SW 1271 (cell line): Measurements from ENCODE around the gene LSM6.

Source experiments
- DNase-seq, 2 experiments: peaks; one replicate each; lab custom pipeline; 2025; lab: John Stamatoyannopoulos, UW

Gene LSM6

DNA sequence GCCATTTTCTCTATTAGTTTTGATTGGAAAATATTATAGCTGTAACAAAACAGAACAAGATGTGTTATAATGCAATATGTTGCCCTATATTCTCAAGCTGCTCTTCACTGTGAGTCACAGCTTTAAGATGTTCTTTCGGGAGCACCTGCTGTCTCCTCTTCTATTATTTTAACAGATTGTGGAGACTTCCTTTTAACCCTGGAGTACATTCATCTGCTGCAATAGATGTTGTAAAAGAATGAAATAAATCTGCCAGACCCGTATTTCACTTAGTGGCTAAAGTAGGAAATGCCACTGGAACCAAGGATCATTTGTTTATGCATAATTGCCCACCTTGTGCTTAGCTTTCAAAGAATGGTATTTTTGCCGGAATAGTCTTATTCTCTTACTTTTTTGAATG is 11.1 kb downstream of the LSM6 start:
- no peak for DNase-seq

DNA sequence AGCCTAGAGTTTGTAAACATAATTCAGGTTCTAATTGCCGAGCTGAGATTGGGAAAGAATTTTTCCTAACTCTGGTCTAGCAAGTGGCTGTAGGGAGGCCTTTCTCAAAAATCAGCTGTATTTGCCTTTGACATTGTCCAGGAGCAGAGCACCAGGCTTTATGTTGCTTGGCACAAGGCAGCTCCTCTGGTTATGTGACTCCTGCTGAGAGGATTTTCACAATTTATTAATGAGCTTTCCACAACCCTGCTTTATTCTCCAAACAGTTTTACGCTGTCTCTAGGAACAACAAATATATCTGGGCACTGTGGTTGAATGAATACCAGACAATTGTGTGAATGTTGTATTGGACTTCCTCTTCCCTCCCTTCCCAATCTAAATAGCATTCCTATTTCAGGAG is 14.9 kb downstream of the LSM6 start:
- no peak for DNase-seq

DNA sequence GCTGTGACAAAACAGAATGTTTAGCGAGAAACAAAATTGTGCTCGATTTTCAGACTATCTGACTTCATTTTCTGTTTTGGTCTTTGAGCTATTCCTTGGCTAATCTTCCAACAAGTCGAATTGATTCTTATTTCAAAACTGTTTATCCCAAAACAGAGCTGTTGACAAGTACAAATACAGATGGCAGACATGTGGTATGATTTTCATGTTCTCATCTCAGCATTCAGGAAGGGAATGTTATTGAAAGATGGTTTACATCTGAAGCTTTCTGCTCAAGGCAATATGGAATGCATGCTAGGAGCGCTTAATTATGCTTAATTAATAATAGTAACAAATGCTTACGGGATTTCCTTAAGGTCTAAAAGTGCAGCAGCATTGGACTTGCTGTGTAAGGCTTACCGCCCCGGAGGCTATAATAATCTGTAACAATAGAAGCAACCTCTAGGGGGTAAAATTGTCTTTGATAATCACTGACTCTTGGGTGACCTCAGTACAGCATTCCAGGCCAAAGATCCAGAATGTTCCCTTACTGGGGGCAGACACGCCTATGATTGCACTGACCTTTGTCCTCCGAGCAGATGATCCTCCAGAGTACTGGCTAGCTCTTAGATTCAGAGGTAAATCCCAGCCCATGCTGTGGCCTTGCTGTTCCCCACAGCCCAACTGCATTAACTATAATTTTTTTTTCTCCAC is 16.4 kb downstream of the LSM6 start:
- DNase-seq = no peak

DNA sequence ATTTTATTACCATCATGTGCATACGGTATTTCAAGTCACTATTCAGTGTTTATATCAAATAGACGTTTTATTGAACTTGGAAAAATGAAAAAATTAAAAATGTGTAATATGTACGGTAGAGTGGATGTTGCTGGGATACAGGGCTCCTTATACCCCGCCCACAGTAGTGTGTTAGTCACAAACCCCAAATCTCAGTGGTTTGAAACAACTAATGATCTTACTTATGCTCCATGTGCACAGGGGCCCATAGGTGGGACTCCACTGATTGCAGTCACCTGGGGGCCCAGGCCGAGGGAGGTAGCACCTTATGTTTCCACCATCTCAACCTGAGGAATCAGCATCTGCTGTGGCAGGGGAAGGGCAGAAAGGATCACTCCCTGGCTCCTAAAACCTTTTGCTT is 18.1 kb downstream of the LSM6 start:
- no peak for DNase-seq

DNA sequence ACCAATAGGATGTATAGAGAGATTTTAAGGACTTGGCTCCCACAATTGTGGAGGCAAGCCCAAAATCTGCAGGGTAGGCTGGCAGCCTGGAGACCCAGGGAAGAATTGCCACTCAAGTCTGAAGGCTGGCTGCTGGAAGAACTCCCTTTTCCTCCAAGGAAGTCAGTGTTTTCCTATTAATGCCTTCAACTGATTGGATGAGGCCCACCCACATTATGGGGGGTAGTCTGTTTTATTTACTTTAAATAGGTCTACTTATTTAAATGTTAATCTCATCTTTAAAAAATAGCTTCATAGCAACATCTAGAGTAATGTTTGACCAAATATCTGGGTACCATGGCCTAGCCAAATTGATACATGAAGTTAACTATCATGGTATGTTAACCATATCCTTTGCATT is 18.7 kb downstream of the LSM6 start:
- no peak for DNase-seq

DNA sequence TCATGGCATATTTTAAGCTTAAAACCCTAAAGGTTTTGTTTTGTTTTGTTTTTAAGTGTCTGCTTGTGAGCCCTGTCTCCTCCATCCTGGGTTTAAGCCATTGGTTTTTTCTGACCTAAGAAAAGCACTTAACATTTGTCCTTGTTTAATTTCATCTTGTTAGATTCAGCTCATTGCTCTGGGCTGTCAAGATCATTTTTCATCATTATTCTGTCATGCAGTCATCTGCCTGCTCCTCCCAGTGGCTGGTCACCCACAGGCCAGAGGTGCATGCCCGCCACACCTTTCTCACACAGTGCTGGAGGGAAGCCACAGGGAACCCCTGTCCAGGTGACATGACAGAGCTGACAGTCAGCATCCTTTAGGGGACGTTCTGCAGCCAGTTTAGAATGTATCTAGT is 27.1 kb downstream of the LSM6 start:
- DNase-seq = no peak

DNA sequence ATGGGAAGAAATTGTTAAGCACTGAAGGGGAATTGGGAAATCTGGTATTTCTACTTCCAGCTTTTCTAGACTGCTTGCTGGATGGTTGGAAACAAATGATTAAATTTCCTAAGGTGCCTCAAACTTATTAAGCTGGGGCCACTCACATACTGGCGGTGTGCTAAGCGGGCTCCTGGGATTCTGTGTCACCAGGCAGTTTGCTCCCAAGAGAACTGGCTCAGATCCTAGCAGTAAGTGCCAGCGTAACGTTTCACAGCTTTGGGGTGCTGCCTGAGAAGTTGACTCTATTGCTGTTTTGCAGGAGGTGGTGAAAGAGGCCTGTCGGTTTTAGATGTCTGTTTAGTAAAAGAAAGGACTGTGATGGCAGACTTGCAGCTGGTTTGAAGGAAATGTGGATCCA is 31.9 kb downstream of the LSM6 start:
- no peak for DNase-seq

DNA sequence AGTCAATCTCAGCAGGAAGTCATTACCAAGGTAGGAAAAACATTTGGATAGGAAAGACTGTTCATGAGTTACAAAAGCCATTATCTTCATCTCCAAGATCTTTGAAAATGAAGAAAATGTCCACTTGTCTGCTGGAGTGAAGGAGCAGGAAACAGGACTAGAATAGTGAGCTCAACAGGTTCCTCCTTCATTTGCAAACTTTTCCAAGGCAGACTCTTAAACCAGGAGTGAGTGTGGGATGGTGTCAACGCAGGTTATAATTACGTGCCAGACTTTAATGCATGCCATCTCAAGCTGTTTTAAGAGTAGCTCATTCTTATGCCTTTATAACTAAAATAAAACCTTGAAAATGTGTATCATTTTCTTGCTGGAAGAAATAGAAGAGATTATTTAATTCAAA is 35.4 kb downstream of the LSM6 start:
- DNase-seq = no peak

DNA sequence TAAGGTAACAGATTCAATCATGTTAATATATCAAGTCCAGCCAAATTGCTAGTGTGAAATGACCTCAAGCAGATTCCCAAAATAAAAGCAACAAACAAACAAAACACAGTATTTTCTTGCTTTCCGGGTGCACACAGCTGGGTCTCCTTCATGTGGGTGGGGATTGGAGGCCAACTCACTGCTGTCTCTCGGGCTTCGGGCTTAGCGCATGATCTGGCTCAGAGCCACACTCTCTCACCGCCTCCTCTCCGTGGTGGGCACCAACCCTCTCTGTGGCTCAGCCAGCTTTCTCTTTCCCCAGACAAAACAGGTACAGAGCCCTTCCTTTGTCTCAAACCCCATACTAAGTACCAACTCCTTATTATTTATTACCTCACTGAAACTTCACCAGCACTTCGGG is 35.9 kb downstream of the LSM6 start:
- DNase-seq = no peak

DNA sequence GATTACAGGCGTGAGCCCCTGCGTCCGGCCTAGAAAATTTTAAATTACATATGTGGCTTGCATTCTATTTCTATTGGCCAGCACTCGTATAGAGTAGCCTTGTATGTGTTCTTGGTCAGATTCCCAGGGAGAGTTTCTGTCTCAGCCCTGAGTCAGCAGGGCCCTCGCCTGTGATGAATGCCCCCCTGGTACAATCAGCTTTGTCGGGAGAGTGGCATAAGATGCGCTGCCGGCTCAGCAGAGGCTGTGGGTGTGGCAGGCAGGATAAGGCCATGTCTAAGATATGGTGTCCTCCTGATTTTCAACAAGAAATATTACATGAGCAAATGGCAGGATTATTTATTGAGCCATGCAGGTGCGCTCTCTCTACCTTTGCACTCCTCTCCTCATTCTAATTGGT is 37.3 kb downstream of the LSM6 start:
- no peak for DNase-seq

DNA sequence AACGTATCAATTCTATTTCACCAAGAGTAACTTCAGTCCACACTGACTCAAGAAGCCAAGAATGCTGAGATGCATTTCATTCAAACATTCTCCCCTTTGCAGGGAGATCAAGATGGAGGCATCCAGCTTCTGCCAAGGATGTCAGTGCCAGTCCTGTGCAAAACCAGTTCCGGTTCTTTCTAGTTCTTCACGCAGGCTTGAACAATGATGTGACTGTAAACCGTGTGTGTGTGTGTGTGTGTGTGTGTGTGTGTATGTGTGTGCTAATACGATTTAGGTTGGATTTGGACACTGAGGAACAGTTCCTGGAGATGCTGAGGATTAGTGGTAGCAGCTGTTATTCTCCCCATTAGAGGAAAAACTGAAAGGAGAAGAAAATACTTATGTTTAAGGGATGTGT is 38.7 kb downstream of the LSM6 start, which contains the start of gene REELD1:
REELD1 (plus strand) TSS at position 301 of the 400 bp plus-strand sequence. CDS start 2,415 bp downstream, outside the sequence.
- no peak for DNase-seq

DNA sequence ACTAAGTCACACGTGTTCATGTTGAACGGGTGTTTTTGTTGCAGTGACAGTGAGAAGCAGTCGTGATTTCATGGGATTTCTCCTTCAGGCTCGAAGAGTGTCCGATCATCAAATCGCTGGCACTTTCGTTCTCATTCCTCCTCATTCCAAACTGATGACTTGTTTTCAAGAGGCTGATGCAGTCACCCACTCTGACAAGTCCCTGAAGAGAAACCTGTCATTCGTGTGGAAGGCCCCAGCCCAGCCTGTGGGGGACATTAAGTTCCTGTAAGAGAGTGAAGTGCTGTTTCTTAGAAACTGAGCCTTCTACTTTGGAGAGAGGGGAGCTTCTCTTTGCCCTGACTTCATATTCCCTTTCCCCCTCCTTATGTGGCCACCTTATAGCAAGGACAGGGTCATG is 46.8 kb downstream of the LSM6 start:
- no peak for DNase-seq

DNA sequence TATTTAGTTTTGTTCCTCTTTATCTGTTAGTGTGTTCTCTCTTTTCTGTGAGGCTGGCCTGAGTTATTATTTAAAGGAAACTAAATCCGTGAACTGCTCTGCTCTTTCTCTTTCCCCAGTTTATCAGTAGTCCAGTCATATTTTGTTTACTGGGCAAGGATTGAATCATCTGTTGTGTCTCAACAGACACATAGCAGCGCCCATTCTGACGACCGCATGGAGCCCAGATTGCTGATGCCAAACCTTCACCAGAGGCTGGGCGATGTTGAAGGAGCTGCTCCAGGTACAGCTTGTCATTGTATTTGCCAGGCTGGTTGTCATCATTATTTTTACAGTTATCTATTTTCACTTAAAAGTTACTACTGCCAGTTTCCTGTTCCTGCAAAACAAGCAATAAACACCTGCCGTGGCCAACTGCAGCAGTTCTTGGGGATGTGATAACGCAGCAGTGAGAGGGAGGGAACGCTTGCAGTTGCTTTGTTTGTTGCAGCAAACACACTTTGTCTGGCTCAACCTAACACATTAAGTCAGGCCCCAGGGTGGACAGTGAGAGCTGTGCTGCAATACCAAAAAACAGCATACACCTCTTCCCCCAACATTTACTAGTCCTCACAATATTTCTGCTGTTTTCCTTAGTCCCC is 48.9 kb downstream of the LSM6 start:
- no peak for DNase-seq

DNA sequence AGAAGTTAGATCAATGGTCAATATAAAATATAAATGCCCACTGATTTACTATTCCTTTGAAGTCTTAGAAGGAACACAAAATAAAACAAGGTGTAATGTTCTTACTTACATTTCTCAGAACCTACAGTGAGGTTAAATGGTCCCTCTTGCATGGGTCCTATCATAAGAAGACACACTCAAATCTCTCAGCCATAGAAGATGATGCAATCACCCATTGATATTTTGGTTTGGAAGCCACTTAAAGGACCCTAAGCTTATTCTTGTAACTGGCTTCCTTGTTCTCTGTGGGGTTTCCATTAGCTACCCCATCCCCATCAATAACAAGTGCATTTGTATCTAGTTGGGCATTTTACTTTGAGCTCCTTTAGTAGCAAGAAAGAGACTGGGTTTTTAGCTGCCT is 53.9 kb downstream of the LSM6 start:
- DNase-seq = no peak

DNA sequence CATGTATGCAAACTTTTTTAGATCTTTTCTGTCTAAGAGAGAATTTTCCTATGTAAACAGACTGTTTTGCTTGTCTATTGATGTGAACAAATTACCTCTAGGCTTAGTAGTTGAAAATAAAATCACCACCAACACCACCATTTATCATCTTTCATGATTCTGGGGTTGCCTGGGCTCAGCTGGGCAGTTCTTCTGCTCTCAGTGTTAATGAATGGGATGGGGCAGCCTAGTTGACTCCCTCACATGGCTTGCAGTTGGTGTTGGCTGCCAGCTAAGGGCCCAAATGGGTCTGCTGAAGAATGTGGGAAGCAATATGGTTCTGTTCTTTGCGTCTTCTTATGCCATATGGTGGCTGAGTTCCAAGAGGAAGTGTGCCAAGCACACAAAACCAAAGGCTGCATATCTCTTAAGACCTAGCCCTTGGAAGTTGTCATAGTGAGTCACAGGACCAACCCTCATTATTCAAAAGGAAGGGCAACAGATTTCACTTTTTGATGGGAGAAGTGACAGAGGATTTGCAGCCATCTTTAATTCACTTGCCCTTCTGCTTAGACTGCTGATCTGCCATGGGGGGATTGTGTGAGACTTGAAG is 56.7 kb downstream of the LSM6 start:
- DNase-seq = no peak

DNA sequence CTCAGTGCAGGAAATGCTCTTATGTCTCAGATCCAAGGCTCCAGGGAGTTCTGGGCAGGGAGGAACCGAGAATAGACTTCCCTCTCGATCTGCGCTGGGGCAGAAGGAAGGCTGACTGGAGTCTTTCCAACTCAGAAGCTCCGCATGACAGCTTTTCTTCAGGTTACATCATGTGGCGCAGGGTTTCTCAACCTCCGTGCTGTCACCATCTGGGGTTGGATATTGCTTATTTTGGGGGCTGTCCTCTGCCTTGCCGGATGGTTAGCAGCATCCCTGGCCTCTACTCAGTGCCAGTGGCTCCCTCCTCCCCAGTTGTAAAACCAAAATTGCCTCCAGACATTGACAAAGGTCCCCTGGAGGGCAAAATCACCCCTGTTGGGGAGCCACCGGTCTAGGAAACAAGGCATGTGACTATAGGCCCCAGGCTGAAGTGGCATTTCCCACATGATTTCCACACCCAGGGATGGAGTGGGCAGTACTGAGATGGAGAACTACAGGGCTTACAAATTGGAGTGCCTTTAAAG is 60.2 kb downstream of the LSM6 start:
- no peak for DNase-seq

DNA sequence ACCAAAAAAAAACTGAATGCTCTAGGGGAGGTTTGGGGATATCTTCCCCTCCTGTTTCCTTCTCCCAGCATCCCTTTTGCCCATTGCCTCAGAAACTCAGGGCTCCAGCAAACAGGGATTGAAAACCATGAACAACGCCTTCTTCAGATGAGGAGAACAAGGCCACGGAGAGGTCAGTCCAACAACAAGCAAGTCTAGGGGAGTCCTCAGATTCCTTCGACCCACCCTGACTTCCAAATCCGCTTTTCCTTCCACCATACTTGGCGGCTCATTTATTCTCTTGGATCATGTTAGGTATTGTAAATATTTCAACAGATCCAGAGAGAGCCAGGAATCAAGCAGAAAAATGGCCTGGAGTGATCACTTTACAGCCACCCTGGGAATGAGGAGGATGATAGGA is 60.7 kb downstream of the LSM6 start:
- DNase-seq = no peak

DNA sequence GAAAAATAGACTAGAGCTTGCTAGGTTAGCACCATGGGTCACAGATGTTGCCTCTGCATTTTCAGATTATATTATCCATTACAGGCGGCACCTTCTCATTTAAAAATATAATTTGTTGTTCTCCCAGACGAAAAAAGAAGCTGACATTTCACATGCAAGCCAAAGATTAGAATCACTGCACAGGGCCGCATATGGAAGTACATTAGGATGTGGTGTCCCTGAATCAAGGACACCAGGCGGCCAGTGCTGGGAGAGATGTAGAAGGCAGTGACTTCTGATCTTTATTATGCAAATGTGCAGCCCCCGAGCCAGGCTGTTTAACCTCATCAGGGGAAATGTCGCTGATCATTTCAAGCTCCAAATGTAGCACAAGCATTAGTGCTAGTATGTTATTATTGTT is 61.6 kb downstream of the LSM6 start:
- no peak for DNase-seq

DNA sequence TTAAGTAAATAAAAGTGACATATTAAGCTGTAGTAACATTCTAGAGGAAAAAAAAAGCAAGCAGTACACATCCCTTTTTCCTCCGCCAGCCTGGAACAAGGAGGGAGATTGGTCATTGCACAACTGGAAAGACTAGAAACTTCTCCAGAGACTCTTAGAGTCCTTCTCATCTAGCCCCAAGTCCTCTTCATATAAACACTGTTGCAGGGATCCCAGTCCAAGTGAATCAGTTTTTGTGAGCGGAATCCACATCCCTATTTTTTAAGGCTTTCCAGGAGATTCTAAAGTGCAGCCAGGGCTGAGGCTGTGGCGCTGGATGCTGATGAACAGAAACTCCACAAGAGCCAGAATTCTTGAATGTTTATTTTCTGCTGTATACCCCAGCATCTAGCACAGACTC is 62.6 kb downstream of the LSM6 start:
- no peak for DNase-seq
